ENCODE data around the gene CHRNA9. TPM values are rescaled to one million over a fixed set of nuclear protein-coding genes. Genes with fewer than 3 reads are reported as not detected.
A peak's percentile ranks its signal among the peaks of the same experiment; 100 is the strongest.

The CHRNA9 gene
- total and polyA plus RNA-seq, 2 of the 13 experiments (the other 11 are each of a cell fraction or from before 2014, with no cell fraction given) = not detected

GRCh38 chr4:40309250-40309774, 25.8 kb upstream of the CHRNA9 start (continued):
- TF ChIP-seq MLX (CRISPR knock-in tag; IDR thresholded peaks at IDR 0.05) (no peak), CTCF (CRISPR knock-in tag; IDR thresholded peaks at IDR 0.05) (peak; percentile 96), NFKB2 (CRISPR knock-in tag; IDR thresholded peaks at IDR 0.05; ENCODE audit: borderline replicate concordance) (peak; percentile 38; the same call in 1 of the 2 replicates), PHF5A (CRISPR knock-in tag; IDR thresholded peaks at IDR 0.05; ENCODE audit: low read depth, unreplicated experiment) (no peak), KAT8 (CRISPR knock-in tag; IDR thresholded peaks at IDR 0.05) (no peak), ARNTL (CRISPR knock-in tag; IDR thresholded peaks at IDR 0.05) (no peak), REPIN1 (CRISPR knock-in tag; IDR thresholded peaks at IDR 0.05; ENCODE audit: borderline replicate concordance, low read depth) (0 out of 2 replicates have a peak, but pooled peaks have one; percentile 41), HNRNPLL (IDR thresholded peaks at IDR 0.05; ENCODE audit: low read depth, low read length, poor library complexity, severe bottlenecking) (no peak), CREB1 (IDR thresholded peaks at IDR 0.05) (no peak), CREB1 (CRISPR knock-in tag; IDR thresholded peaks at IDR 0.05) (no peak), YY1 (IDR thresholded peaks at IDR 0.05; ENCODE audit: insufficient read depth, insufficient replicate concordance, low read depth, low read length) (peak; percentile 51), HINFP (CRISPR knock-in tag; IDR thresholded peaks at IDR 0.05; ENCODE audit: low read depth) (0 out of 2 replicates have a peak, but pooled peaks have one; percentile 48), KDM2A (CRISPR knock-in tag; IDR thresholded peaks at IDR 0.05; ENCODE audit: borderline replicate concordance, low read depth) (peak; percentile 37; the same call in 1 of the 2 replicates), THAP11 (CRISPR knock-in tag; IDR thresholded peaks at IDR 0.05) (0 out of 2 replicates have a peak, but pooled peaks have one; percentile 19), ATF5 (CRISPR knock-in tag; IDR thresholded peaks at IDR 0.05; ENCODE audit: low read depth) (no peak), ZFYVE20 (CRISPR knock-in tag; IDR thresholded peaks at IDR 0.05; ENCODE audit: borderline replicate concordance, low read depth) (no peak), EED (CRISPR knock-in tag; IDR thresholded peaks at IDR 0.05) (no peak), TEAD3 (CRISPR knock-in tag; optimal IDR thresholded peaks at IDR 0.05; ENCODE audit: borderline replicate concordance) (peak; percentile 24), KDM3A (CRISPR knock-in tag; IDR thresholded peaks at IDR 0.05; ENCODE audit: low read depth) (0 out of 2 replicates have a peak, but pooled peaks have one; percentile 15), CEBPB (IDR thresholded peaks at IDR 0.05; ENCODE audit: borderline replicate concordance, low read depth, low read length) (no peak), ZNF331 (CRISPR knock-in tag; IDR thresholded peaks at IDR 0.05) (peak; percentile 19; the same call in 1 of the 2 replicates), KLF6 (CRISPR knock-in tag; IDR thresholded peaks at IDR 0.05) (no peak), ZNF562 (CRISPR knock-in tag; IDR thresholded peaks at IDR 0.05; ENCODE audit: borderline replicate concordance) (no peak), SAP130 (CRISPR knock-in tag; IDR thresholded peaks at IDR 0.05; ENCODE audit: low read depth) (0 out of 2 replicates have a peak, but pooled peaks have one; percentile 19), ZNF280B (CRISPR knock-in tag; IDR thresholded peaks at IDR 0.05; ENCODE audit: borderline replicate concordance) (no peak), TCF7L2 (IDR thresholded peaks at IDR 0.05; ENCODE audit: low read depth, low read length) (no peak)
